Stimulated activated CD4-positive, alpha-beta T cell treated with anti-CD3 and anti-CD28 coated beads, Interleukin-4, amount 100 ng/mL, for 24 hours (primary cell): ENCODE results near the gene SLC16A10.
"Not testable (repeated sequence)": the region's sequence is repeated elsewhere in the genome, so short reads cannot be mapped to it uniquely, and the experiment has no call there.

ENCODE experiments used
- DNase-seq: peaks from one replicate; pipeline ENCODE4 v3.0.0-alpha.2; 2020

Gene SLC16A10, protein sequence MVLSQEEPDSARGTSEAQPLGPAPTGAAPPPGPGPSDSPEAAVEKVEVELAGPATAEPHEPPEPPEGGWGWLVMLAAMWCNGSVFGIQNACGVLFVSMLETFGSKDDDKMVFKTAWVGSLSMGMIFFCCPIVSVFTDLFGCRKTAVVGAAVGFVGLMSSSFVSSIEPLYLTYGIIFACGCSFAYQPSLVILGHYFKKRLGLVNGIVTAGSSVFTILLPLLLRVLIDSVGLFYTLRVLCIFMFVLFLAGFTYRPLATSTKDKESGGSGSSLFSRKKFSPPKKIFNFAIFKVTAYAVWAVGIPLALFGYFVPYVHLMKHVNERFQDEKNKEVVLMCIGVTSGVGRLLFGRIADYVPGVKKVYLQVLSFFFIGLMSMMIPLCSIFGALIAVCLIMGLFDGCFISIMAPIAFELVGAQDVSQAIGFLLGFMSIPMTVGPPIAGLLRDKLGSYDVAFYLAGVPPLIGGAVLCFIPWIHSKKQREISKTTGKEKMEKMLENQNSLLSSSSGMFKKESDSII

DNA sequence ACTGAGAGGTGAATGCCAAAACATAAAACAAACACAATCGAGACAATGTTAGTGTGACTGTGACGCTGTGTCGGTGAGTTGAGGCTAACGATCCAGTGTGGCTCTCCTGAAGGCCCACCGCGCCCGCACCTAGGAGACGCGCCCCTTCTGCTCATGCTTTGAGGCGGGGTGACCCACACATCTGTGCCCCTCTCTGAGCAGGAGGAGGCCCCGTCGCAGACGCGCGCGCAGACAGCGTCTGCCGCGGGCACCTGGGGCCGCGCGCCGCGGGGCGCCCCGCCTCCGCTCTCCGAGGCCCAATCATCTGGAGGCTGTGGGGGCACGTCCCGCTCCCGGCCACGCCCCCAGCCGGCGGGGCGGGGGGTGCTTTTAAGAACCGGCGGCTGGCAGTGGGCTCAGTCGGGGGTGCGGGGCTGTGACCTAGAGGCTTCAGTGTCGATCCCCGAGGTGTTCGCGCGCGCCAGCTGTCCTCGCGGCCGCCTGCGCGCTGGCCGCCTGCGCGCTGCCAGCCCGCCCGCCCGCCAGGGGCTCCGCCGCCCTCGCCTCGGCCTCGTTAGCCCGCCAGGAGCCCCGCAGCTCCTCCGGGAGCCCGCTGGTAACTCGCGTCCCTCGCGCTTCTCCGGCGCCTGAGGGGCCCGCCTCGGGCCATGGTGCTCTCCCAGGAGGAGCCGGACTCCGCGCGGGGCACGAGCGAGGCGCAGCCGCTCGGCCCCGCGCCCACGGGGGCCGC, at the start of gene SLC16A10:
SLC16A10 (plus strand) TSS at position 398 of the 730 bp plus-strand sequence; CDS start at position 648, 250 bp downstream.
- DNase-seq, result peak; percentile 75

DNA sequence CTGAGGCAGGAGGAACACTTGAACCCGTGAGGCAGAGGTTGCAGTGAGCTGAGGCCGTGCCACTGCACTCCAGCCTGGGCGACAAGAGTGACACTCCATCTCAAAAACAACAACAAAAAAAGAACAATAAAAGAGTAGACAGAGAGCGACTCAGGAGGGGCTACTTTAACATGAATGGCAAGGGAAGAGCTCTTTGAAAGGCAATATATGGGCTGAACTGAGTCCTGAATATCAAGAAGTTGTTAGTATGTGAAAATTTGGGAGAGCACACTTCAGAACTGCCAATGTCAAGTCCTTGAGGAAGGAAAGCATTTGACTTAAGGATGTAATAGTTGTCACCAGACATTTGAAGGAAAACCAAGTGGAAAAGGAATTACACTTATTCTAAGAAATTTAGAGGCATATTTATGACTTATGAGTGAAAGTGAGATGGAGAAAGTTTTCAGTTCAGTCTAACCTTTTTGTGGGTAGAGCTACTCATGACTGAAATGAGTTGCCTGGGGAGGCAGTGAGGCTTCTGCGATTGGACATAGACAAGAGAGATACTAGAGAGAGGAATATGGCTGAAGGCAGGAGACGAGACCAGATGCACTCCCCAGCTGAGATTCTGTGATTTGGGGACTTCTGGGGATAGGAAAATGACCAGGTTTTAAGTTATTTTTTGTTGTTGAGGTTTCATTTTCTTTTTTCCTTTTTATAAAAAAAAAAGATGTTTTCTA, 48.6 kb upstream of the SLC16A10 start:
- DNase-seq, result no peak

DNA sequence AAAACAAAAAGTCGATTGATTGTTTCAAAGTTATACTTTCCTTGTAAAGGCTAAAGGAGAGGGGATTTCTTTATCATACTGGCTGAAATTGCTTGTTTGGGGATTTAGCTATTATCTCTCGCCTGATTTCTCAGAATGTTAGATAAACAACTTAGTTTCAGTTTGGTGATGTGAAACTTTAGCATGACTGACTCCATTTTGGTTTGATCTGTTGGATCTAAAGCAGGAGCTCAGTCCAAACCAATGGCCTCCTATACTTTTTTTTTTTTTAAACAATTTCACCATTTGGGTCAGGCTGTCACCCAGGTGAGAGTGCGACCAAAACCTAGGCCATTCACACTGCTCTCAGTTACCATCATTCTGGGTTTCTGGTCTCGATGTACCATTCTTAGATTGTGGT, 45.4 kb upstream of the SLC16A10 start:
- no peak for DNase-seq

DNA sequence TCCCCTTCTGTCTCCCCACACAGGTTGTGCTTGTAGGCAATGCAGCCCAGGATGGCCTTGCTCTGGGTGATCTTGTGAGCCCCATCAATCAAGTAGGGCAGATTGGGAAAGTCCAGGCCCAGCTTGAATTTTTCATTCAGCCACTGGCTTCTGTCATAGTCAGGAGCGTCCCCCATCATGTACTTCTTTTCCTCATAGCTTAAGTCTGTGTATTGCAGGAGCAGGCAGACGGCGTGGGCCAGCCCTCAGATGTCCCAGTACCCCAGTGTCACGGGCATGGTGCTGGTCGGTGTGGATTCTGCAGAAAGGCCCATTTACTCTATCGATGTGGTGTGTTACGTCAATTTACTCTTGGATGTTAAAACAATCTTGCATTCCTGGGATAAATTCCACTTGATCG, 40.1 kb upstream of the SLC16A10 start:
- DNase-seq, result no peak

DNA sequence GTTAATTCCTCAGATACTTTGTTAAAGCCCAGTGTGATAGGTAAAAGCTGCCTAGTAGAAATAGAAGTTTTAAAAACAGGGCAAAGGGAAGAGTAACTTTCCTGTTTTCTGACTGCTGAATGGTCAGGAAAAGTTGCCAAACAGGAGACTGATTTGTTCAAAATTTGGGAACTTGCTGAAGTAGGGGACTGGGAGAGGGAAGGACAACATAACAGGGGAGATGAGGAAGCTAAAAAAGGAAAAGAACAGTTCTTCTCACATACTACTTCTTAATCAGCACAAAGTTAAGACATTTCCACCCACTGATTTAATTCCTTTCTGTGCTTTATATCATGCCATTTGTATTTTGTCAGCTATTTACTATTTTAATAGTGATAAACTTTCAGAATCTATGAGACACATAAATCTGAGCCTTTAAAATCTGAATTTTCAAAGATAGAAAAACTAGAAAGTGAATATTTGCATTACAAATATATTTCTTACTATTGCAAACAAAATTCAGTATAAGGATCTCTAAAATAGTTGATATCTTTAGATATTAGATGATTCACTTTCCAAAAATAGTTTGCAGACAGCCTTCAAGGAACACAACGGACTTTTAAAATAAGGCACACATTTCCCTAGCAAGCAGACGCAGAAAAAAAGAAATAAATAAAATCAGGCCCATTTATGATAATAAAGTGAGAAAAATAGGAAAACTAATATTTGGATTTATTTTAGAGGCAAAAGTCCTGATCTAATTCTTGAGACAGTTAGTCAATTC, 36.9 kb upstream of the SLC16A10 start:
- no peak for DNase-seq

DNA sequence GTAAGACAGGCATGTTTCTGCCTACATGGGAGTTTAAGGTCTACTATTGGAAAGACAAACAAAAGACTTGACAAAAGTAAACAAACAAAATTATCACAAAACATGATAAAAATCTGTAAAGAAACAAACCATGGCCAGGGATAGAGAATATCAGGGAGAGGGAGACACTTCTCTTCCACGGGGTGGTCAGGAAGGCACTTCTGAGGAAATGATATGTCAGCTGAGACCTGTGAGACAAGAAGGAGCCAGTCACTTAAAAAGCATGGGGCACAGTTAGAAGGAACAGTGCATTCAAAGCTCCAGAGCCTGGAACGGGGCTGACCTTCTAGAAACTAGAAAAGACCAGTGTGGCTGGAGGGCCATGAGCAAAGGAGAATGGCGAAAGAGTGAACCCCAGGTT, 35.1 kb upstream of the SLC16A10 start:
- DNase-seq, result no peak

DNA sequence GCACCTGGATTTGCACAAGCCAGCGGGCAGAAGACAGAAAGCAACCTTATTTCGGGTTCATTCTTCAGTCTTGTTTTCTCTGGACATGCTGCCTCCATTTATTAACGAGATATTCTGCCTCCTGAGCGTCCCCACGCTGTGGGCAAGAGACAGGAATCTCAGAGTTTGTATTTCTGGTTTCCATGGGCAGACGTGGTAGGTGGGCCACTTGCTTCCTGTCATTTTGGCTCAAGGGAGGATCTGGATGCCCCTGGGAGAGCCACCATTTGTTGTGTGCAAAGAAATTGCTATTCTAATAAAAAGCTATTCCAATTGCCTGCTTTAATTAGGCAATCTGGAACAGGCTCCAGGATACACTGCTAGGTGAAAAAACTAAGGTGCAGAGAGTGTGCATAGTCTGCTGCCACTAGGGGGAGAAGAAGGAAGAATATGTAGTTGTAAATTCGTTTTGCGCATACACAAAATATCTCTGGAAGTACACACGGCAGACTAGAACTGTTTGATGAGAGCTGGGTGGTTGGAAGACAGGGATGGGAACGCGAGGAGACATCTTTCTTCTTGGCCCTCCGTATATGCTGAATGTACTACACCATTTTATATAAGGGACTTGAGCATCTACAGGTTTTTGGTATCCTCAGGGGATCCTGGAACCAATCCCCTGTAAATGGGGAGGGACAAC, 30.1 kb upstream of the SLC16A10 start:
- DNase-seq, result peak; percentile 28

DNA sequence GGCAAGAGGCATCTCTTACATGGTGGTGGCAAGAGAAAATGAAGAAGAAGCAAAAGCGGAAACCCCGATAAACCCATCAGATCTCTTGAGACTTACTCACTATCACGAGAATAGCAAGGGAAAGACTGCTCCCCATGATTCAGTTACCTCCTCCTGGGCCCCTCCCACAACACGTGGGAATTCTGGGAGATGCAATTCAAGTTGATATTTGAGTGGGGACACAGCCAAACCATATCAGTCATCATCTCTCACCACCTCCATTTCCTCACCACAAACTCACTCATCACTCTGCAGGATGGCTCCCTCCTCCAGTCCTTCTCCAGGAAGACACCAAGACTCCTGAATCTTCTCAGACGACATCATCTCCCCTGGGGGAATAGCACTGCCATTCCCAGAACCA, 25.8 kb upstream of the SLC16A10 start:
- no peak for DNase-seq

DNA sequence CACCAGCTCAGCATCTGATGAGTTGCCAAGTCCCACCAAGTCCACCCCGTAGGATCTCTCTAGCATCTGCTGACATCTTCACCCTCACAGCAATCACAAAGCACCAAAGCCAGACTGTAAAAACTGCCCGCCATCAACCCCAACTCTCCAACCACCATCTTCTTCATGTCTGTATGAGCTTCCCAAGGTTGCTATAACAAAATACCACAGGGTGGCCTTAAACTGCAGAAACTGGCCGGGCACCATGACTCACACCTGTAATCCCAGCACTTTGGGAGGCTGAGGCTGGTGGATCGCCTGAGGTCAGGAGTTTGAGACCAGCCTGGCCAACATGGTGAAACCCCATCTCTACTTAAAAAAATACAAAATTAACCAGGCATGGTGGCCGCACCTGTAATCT, 25.3 kb upstream of the SLC16A10 start:
- DNase-seq, result not testable (repeated sequence)

DNA sequence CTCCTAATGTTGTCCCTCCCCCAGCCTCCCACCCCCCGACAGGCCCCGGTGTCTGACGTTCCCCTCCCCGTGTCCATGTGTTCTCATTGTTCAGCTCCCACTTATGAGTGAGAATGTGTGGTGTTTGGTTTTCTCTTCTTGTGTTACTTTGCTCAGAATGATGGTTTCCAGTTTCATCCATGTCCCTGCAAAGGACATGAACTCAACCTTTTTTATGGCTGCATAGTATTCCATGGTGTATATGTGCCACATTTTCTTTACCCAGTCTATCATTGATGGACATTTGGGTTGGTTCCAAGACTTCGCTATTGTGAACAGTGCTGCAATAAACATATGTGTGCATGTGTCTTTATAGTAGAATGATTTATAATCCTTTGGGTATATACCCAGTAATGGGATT, 24.4 kb upstream of the SLC16A10 start:
- DNase-seq, result not testable (repeated sequence)

DNA sequence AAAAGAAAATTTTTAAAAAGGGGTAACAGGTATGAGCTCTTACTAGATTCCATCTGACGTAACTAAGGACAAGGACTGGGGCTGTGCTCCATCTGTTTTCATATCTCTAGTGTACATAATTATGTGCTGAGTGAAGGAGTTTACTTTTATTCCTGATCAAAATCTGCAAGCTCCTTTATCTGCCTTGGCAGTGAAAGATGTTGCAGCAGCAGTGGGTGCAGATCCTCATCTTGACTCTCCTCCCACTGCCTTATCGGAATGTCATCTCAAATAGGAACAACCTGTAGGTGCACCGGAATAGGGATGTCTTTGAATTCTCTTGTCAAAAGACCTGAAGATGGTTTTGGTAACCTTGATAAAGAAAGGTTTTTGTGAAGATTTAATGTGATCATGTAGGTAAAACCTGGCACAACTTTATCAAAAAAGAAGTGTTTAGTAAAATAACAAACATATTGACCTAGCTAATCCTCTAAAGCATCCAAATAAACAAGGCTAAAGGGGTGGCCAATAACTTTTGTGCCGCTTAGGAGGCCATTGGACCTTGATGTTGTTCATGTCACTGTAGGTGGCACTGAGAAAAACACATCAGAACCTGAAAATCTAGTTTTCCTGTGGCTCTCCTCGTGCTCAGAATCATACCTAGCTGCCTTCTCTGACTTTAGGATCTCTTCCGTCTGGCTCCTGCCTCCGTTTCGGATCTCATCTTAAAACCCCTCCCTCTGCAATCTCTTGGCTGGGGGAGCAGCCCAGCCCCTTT, 19.0 kb upstream of the SLC16A10 start:
- no peak for DNase-seq

DNA sequence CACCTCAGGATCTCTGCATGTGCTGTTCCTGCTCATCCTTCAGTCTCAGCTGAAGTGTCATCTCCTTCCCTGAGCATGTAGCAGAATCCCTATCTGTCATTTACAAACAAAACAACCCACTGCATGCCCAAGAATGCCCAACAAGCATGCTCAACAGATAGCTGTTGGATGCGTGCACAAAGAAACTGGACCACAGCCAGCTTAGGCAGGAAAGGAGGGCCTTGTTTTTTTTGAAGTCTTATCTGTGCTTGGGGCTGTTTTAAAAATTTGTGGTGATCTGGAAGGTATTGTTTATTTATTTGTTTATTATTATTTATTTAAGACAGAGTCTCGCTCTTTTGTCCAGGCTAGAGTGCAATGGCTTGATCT, 18.5 kb upstream of the SLC16A10 start:
- DNase-seq, result no peak

DNA sequence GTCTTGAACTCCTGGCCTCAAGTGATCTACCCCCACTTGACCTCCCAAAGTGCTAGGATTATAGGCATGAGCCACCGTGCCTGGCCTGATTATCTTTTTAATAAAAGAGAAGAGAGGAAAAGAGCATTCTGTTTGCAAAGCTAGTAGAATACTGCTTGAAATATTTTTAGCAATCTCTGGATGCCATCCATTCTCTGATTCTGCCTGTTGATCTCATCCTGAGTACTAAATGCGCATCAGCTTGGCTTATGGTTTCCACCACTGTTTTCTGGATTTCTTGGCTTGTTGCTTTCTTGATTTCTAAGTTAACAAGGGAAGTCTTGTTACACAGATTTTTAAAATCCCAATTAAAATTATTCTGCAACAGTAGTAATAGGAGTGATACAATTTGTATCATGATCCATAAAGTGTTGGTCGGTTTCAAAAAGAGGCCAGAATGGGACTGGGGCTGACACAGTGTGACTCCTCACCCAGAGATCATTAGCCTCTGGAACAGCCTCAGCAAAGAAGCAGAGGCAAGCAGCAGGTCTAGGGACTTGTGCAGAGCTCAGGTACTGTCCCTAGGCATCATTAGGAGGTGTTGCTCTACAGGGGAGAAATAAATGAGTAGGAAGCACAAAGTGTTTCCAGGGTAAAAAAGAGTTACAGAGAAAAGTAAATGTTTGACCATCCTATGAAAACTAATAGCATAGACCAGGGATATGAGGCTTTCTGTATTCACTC, 17.8 kb upstream of the SLC16A10 start:
- no peak for DNase-seq

DNA sequence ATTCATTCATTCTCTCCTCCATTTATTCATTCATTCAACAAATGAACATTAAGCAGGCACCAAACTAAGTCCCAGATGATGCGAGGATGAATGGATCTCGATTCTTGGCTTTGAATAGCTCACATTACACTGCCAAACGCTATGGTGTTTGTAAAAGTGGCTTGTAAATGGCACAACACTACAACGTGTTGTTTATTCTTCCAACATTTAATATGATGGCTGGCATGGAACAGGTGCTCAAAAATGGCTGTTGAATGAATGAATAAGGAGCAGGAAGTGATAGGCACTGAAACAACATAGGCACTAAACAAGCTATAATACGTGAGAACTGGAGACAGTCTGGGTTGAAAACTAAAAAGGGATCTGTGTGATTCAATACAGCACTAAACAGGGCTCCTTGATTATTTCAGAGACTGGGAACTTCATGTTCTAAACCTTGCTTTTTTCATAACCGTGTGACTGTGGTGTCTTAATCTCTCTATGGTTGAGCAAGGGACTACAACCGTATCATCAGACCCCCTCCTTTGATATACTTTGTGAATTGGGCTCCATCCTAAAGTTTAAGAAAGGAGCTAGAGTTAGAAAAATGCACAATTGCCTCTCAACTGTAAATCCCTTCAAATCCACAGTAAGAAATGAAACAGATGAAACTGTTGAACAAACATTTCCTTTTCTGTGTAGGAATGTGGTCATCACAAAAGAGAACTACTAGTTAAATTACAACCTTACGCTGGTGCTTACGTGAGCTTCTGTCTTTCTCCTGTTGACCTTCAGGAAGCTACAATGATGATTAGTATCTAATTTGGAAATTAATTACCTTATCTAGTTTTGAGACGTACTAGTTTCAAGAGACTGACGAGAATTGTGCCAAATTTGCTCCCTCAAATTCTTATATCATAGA, 16.9 kb upstream of the SLC16A10 start:
- no peak for DNase-seq

DNA sequence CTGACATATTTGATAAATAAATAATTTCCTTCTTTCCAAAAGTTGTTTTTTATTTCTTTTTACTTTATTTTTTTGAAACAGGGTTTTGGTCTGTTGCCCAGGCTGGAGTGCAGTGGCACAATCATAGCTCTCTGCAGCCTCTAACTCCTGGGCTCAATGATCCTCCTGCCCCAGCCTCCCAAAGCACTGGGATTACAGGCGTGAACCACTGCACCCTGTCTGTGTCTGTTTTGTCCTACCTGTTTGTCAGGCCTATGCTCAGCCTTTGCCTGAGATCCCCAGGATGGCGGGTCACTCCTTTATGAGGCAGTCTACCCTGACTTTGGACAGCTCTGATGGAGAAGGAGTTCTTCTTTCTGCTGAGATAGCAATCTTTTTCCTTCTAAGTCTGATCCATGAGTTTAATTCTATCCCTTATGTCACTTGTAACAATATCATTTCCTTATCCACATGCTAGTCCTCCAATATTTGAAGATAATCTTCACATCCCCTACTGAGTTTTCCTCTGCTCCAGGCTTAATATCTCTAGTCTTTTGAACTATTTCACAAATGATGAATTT, 14.4 kb upstream of the SLC16A10 start:
- no peak for DNase-seq

DNA sequence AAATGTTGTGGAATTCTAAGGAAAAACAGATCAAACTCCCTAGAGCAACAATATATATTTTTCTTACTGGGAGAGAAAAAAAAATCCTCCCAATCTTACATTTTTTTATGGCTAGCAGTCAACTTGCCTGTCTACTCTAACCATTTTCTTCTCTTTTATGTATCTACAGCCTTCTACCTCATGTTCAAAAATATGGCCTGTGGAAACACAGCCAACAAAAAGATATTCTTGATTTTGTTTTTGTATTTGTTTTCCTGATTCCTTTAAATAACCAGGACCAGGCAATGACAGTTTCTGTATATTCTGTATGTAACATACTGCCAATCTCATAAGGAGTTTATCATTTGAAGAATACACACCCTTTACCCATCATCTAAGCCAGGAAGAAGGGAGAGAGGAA, 13.0 kb upstream of the SLC16A10 start:
- DNase-seq, result no peak

DNA sequence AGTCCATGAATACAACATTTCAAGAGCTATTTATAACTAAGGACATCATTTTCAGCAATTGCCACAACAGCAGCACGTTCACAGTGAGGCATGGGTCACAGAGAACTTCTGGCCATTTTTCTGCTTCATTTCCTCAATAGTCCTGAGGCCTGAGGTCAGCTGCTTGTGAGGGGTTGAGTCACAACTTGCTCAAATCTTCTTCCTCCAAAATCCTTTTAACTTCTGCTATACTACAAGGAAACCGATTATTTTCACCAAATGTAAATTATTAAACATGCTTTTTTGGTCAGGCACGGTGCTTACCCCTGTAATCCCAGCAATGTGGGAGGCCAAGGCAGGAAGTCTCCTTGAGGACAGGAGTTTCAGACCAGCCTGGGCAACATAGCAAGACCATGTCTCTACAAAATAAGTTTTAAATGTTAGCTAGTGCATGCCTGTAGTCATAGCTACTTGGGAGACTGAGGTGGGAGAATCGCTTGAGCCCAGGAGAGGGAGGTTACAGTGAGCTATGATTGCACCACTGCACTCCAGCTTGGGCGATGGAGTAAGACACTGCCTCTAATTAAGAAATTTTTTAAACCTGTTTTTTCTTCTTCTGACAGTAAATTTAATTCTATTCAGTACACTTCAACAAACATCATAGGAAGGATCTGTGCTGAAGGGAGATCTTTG, 11.1 kb upstream of the SLC16A10 start:
- no peak for DNase-seq

DNA sequence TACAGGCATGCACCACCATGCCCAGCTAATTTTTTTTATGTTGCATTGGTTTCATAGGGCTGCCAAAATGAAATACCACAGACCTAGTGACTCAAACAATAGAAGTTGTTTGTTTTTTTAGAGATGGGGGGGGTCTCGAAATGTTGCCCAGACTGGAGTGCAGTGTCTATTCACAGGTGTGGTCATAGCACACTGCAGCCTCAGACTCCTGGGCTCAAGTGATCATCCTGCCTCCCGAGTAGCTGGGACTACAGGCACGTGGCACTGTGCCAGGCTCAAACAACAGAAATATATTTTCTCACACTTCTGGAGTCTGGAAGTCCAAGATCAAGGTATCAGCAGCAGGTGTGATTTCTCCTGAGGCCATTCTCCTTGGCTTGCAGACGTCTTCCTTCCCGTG, 6.6 kb upstream of the SLC16A10 start:
- no peak for DNase-seq

DNA sequence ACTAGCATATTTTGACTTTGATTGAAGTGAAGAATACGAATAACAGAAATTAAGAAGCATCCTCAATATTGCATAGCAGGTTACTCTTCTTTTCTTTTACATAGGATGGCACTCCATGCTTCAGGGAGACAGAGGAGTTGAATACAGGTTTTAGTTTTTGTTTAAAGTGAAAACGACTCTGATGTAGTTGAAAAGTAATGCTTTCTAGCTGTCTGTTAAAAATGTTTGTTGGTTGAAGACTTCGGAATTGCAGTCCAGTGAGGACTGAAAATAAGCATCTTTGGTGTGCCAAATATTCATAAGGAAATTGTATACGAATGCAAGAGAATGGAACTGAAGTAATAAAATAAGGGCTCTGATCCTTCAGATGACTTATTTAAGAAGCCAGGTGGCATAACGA, 618 bp upstream of the SLC16A10 start:
- no peak for DNase-seq
